ENCODE data around the gene TSPAN18.

GRCh38 chr11:44959064-44959463 lies 232.3 kb downstream of the TSPAN18 start:
- TF ChIP-seq EZH2 (IDR thresholded peaks at IDR 0.05) (no peak), POLR2AphosphoS5 (IDR thresholded peaks at IDR 0.05; ENCODE audit: borderline replicate concordance, low read depth, low read length) (no peak)

Measured in SK-N-MC (cell line).